ENCODE results near the gene TNIP3. TPM values are rescaled to one million over a fixed set of nuclear protein-coding genes. Genes with fewer than 3 reads are reported as not detected.

The TNIP3 gene
- total RNA-seq, 1 donor from 2014 or later = not detected

DNA sequence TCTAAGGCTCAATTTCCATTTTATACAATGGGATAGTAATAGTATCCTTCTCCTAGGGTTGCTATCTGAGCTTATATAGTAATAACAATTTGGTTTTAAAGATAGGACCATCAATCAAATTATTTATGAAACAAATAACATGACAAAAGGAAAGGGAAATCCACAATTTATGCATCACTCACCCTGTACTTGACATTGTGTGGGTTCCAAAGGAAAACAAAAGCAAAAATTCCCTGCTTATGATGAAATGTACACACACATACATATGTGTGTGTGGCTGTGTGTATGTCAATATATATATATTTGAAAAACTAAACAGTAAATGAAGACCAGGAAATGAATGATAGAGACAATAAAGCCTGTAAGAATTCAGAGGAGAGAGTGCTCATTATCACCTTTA is 2.9 kb upstream of the TNIP3 start:
- Histone ChIP-seq H4K20me1 (ENCODE audit: low read depth) (no peaks in the 10 kb centered on the region), H3K9me3 (ENCODE audit: low read depth) (no peaks in the 10 kb centered on the region), H3K4me2 (no peak overlapping the region), H3K79me2 (ENCODE audit: low read depth) (no peaks in the 10 kb centered on the region), H3K4me3 (no peak overlapping the region), H3K9ac (no peak overlapping the region), H3K27ac (no peak overlapping the region), H2AFZ (replicated peaks) (no peak overlapping the region), H3K4me1 (no peaks in the 10 kb centered on the region), H3K27me3 (no peaks in the 10 kb centered on the region), H3F3A (ENCODE audit: low read depth) (no peaks in the 10 kb centered on the region), H3K36me3 (no peaks in the 10 kb centered on the region)
- Mint-ChIP-seq H3K4me3 (no peak overlapping the region), H3K27ac (no peak overlapping the region), H3K36me3 (no peaks in the 10 kb centered on the region), H3K4me1 (no peaks in the 10 kb centered on the region), H3K27me3 (ENCODE audit: insufficient read depth, low read depth) (no peaks in the 10 kb centered on the region), H3K9me3 (no peaks in the 10 kb centered on the region)
- TF ChIP-seq EZH2 (IDR thresholded peaks at IDR 0.05) (no peak), EZH2phosphoT487 (IDR thresholded peaks at IDR 0.05) (no peak)
- DNase-seq (ENCODE audit: low spot score) = no peak

GRCh38 chr4:121165206-121165605 is 1.1 kb upstream of the TNIP3 start:
- H3K4me3 Mint-ChIP-seq = no peak overlapping the region
- Histone ChIP-seq H3K9me3 (ENCODE audit: low read depth) (no peaks in the 10 kb centered on the region), H3K27ac (no peak overlapping the region), H3K4me3 (no peak overlapping the region), H3K36me3 (no peaks in the 10 kb centered on the region), H3K79me2 (ENCODE audit: low read depth) (no peaks in the 10 kb centered on the region), H3K4me1 (no peaks in the 10 kb centered on the region), H3K4me2 (no peak overlapping the region), H3F3A (ENCODE audit: low read depth) (no peaks in the 10 kb centered on the region), H3K9ac (no peak overlapping the region), H2AFZ (replicated peaks) (no peak overlapping the region), H4K20me1 (ENCODE audit: low read depth) (no peaks in the 10 kb centered on the region), H3K27me3 (no peaks in the 10 kb centered on the region)
- H3K27me3 Mint-ChIP-seq (ENCODE audit: insufficient read depth, low read depth) = peaks cover under 1% of the 10 kb centered on the region
- no peaks in the 10 kb centered on the region for H3K9me3 Mint-ChIP-seq
- no peaks in the 10 kb centered on the region for H3K36me3 Mint-ChIP-seq
- TF ChIP-seq, protein P1, sequence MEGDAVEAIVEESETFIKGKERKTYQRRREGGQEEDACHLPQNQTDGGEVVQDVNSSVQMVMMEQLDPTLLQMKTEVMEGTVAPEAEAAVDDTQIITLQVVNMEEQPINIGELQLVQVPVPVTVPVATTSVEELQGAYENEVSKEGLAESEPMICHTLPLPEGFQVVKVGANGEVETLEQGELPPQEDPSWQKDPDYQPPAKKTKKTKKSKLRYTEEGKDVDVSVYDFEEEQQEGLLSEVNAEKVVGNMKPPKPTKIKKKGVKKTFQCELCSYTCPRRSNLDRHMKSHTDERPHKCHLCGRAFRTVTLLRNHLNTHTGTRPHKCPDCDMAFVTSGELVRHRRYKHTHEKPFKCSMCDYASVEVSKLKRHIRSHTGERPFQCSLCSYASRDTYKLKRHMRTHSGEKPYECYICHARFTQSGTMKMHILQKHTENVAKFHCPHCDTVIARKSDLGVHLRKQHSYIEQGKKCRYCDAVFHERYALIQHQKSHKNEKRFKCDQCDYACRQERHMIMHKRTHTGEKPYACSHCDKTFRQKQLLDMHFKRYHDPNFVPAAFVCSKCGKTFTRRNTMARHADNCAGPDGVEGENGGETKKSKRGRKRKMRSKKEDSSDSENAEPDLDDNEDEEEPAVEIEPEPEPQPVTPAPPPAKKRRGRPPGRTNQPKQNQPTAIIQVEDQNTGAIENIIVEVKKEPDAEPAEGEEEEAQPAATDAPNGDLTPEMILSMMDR (IDR thresholded peaks at IDR 0.05) = no peak
- TF ChIP-seq EZH2 (IDR thresholded peaks at IDR 0.05) = no peak
- no peak for TF ChIP-seq EZH2phosphoT487 (IDR thresholded peaks at IDR 0.05)
- H3K4me1 Mint-ChIP-seq = no peaks in the 10 kb centered on the region
- H3K27ac Mint-ChIP-seq = no peak overlapping the region
- no peak for DNase-seq (ENCODE audit: low spot score)

DNA sequence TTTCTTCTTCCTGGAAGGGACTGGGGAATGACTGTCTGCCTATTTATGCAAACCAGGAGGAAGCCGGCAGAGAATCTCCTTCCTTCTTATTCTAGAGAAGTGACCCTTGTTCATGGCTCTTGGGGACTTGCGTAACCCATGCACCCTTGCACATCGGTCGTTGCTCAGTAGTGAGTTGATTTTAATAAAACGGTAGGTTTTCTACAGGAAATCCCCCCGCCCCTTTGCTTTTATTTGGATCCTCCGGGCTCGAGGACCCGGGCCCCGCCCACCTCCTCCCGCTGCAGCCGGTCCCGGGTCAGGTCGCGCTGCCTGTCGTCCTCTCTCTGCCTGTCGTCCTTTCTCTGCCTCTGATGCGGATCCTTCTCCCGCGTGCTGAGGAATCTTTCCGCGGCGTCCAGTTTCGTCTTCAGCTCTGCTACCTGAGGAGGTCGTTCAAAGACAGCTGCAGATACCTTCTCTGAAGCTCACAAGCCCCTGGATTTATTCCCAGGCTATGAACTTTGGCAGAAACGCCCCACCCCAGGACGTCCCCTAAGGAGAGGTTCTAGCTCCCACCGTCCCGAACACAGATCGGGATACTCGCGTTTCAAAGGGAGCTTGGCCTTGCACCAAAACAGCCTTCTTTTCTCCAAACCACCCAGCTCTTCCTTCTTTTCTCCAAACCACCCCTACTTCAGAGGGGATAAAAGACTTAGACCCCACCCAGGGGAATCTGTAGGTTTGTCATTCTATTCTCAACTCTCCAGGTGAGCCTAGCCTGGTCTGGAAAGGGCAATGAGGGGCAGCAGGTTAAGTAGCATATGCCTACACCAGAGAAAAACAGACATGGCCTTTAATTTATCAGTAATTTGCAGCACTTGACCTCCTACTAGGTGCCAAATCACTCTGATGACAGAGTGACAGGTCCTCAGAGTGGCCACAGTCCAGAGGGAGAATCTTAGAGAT is 7.0 kb downstream of the TNIP3 start:
- H3K4me2 ChIP-seq = peak overlapping the region; percentile 83
- H3K9me3 Mint-ChIP-seq = no peaks in the 10 kb centered on the region
- H3K4me3 Mint-ChIP-seq = peak overlapping the region; percentile 94
- no peak overlapping the region for H3K9ac ChIP-seq
- peaks cover 8% of the 10 kb centered on the region for H3K4me1 Mint-ChIP-seq
- peak overlapping the region; percentile 46 for H3K27ac Mint-ChIP-seq
- H4K20me1 ChIP-seq (ENCODE audit: low read depth) = no peaks in the 10 kb centered on the region
- H3K36me3 ChIP-seq = no peaks in the 10 kb centered on the region
- H3K79me2 ChIP-seq (ENCODE audit: low read depth) = no peaks in the 10 kb centered on the region
- no peaks in the 10 kb centered on the region for H3F3A ChIP-seq (ENCODE audit: low read depth)
- peaks cover 21% of the 10 kb centered on the region for H3K27me3 ChIP-seq
- H3K4me1 ChIP-seq = peaks cover 3% of the 10 kb centered on the region
- no peaks in the 10 kb centered on the region for H3K36me3 Mint-ChIP-seq
- TF ChIP-seq, protein P1 (IDR thresholded peaks at IDR 0.05) = no peak
- TF ChIP-seq EZH2 (IDR thresholded peaks at IDR 0.05) (no peak), EZH2phosphoT487 (IDR thresholded peaks at IDR 0.05) (no peak)
- H2AFZ ChIP-seq (replicated peaks) = peak overlapping the region; percentile 98
- DNase-seq (ENCODE audit: low spot score) = peak; percentile 77
- H3K4me3 ChIP-seq = peak overlapping the region; percentile 71
- H3K27ac ChIP-seq = no peak overlapping the region
- no peaks in the 10 kb centered on the region for H3K9me3 ChIP-seq (ENCODE audit: low read depth)
- peaks cover 2% of the 10 kb centered on the region for H3K27me3 Mint-ChIP-seq (ENCODE audit: insufficient read depth, low read depth)

- H3K27ac ChIP-seq = no peak overlapping the region
- no peak overlapping the region for H3K27ac Mint-ChIP-seq
- peaks cover 2% of the 10 kb centered on the region for H3K27me3 Mint-ChIP-seq (ENCODE audit: insufficient read depth, low read depth)
- H4K20me1 ChIP-seq (ENCODE audit: low read depth) = no peaks in the 10 kb centered on the region
- no peaks in the 10 kb centered on the region for H3F3A ChIP-seq (ENCODE audit: low read depth)
- H3K79me2 ChIP-seq (ENCODE audit: low read depth) = no peaks in the 10 kb centered on the region
- no peak overlapping the region for H3K4me2 ChIP-seq
- no peak for DNase-seq (ENCODE audit: low spot score)
- H3K36me3 ChIP-seq = no peaks in the 10 kb centered on the region
- H2AFZ ChIP-seq (replicated peaks) = no peak overlapping the region
- H3K27me3 ChIP-seq = peaks cover 21% of the 10 kb centered on the region
- no peak overlapping the region for H3K4me3 ChIP-seq
- no peaks in the 10 kb centered on the region for H3K9me3 Mint-ChIP-seq
- H3K4me1 Mint-ChIP-seq = peaks cover 8% of the 10 kb centered on the region
- no peaks in the 10 kb centered on the region for H3K36me3 Mint-ChIP-seq
- TF ChIP-seq EZH2 (IDR thresholded peaks at IDR 0.05) = no peak
- TF ChIP-seq, protein P1 (IDR thresholded peaks at IDR 0.05) = no peak
- TF ChIP-seq EZH2phosphoT487 (IDR thresholded peaks at IDR 0.05) = no peak
- no peaks in the 10 kb centered on the region for H3K9me3 ChIP-seq (ENCODE audit: low read depth)
- H3K4me3 Mint-ChIP-seq = peak overlapping the region; percentile 94
- H3K4me1 ChIP-seq = peaks cover 3% of the 10 kb centered on the region
- H3K9ac ChIP-seq = no peak overlapping the region
Observed at GRCh38 chr4:121155893-121156292, 8.2 kb downstream of the TNIP3 start.
